ENCODE data around the gene TTC4.

TTC4 gene

DNA sequence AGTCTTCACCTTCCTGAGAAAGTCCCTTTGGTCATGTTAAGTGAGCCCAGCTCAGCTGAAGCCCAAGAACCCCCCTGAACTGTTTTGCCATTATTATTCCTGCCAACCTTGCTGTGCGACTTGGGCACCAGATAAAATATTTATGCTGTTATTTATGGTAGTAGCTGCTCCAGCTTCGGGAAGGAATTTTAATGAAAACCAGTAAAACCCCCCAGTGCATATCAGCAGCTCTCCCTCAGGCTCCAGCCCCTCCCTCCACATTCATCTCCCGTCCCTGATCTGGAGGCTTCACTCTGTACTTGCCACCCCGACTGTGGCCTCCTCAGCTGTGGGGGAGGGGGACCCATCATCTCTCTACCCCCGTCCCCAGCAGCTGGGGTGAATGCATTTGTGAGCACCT lies 72.8 kb downstream of the TTC4 start:
- no peak for DNase-seq

GRCh38 chr1:54791880-54792522 lies 76.3 kb downstream of the TTC4 start:
- peak; percentile 40 for DNase-seq
